Endothelial cell of umbilical vein (primary cell): ENCODE data around the gene AKAP11. TPM values are rescaled to one million over a fixed set of nuclear protein-coding genes. Genes with fewer than 3 reads are reported as not detected.
A peak's percentile ranks its signal among the peaks of the same experiment; 100 is the strongest.

Source experiments
- BruUV-seq: library from RNA; stranded (reverse); fragments of 400-500 nt; replicated peaks from 2 replicates; lab custom pipeline; 2021; lab: Mats Ljungman, UMichigan
- CTCF ChIA-PET: fragments of 300-600, 350-600 bp; sonication (Branson Sonifier 250); formaldehyde crosslinking; loops from one replicate; lab custom pipeline; 2021; ENCODE audit warnings: antibody characterized with exemption, inconsistent platforms; lab: Charles Lee
- POLR2A ChIA-PET: fragments of 300-600, 350-600 bp; sonication (Branson Sonifier 250); formaldehyde crosslinking; loops from one replicate; lab custom pipeline; 2021; ENCODE audit warnings: antibody characterized with exemption, inconsistent platforms; lab: Charles Lee
- DNase-seq: peaks from one replicate; pipeline ENCODE4 v3.0.0-alpha.2; 2011; ENCODE audit warnings: low read depth, low spot score
- FAIRE-seq: peaks from 2 replicates; lab custom pipeline; 2011; peaks lifted over from hg19 to GRCh38; lab: Jason Lieb, UNC
- H2AFZ ChIP-seq: 2 replicates; pipeline ENCODE4 v1.6.0; 2012; ENCODE audit warnings: low read depth, low read length, control low read depth, inconsistent platforms
- H3K27ac ChIP-seq: 2 replicates; pipeline ENCODE4 v1.5.1; 2011; ENCODE audit warnings: low read depth, mild to moderate bottlenecking, control low read depth, low read length, moderate library complexity; ENCODE audit not compliant: insufficient read depth
- H3K27me3 ChIP-seq, 2 experiments: 2 replicates each; pipeline versions ENCODE4 v1.6.0 to v1.6.1; 2011; ENCODE audit warnings: low read length in 2 of 2, mixed read lengths in 1 of 2; ENCODE audit not compliant: control insufficient read depth in 2 of 2, insufficient read depth in 2 of 2
- H3K36me3 ChIP-seq, 2 experiments: 2 replicates in 1 of 2; 3 replicates in 1 of 2; pipeline ENCODE4 v1.5.1; 2011; ENCODE audit warnings: low read length in 2 of 2, mild to moderate bottlenecking in 1 of 2, moderate library complexity in 1 of 2; ENCODE audit not compliant: control insufficient read depth in 2 of 2, insufficient read depth in 2 of 2; ENCODE audit errors: extremely low read depth in 1 of 2
- H3K4me1 ChIP-seq: 3 replicates; pipeline ENCODE4 v1.5.1; 2011; ENCODE audit warnings: mild to moderate bottlenecking, low read length; ENCODE audit not compliant: control insufficient read depth, insufficient read depth; ENCODE audit errors: extremely low read depth
- H3K4me2 ChIP-seq: 2 replicates; pipeline ENCODE4 v1.6.1; 2011; ENCODE audit warnings: low read length, control low read depth, mixed read lengths; ENCODE audit not compliant: insufficient read depth
- H3K4me3 ChIP-seq, 3 experiments: fragments of 200-600 bp in 1 of 3; sonication (generic), shearing (Covaris generic) in 1 of 3; replicated peaks in 1 of 3; 2 replicates each; pipeline ENCODE4 v1.5.1; 2011 to 2016; ENCODE audit warnings: control low read depth in 3 of 3, low read length in 3 of 3, mild to moderate bottlenecking in 2 of 3, inconsistent platforms in 1 of 3, low read depth in 1 of 3, moderate library complexity in 1 of 3; ENCODE audit not compliant: insufficient read depth in 1 of 3
- H3K79me2 ChIP-seq: 2 replicates; pipeline ENCODE4 v1.6.0; 2012; ENCODE audit warnings: low read length, inconsistent platforms; ENCODE audit not compliant: control insufficient read depth, insufficient read depth
- H3K9ac ChIP-seq: replicated peaks from 2 replicates; pipeline ENCODE3; 2011; ENCODE audit warnings: low read length, control low read depth; ENCODE audit not compliant: insufficient read depth; ENCODE audit errors: extremely low read depth
- H3K9me1 ChIP-seq: replicated peaks from 3 replicates; pipeline ENCODE4 v1.6.0; 2011; ENCODE audit warnings: mild to moderate bottlenecking, low read length; ENCODE audit not compliant: control insufficient read depth, insufficient read depth; ENCODE audit errors: extremely low read depth
- H3K9me3 ChIP-seq: replicated peaks from 2 replicates; pipeline ENCODE4 v1.5.1; 2012; ENCODE audit warnings: low read length, inconsistent platforms; ENCODE audit not compliant: control insufficient read depth, insufficient read depth
- H4K20me1 ChIP-seq: replicated peaks from 2 replicates; pipeline ENCODE3; 2011; ENCODE audit warnings: mild to moderate bottlenecking, low read length; ENCODE audit not compliant: control insufficient read depth, insufficient read depth; ENCODE audit errors: extremely low read depth
- CTCF ChIP-seq, 2 donors: IDR thresholded peaks; 1 replicate in 1 of 2; 2 replicates in 1 of 2; pipeline ENCODE4 v1.5.1; 2011; ENCODE audit warnings: low read length in 2 of 2, mild to moderate bottlenecking in 2 of 2, moderate library complexity in 2 of 2, control low read depth in 1 of 2, inconsistent platforms in 1 of 2, low read depth in 1 of 2; ENCODE audit not compliant: insufficient read depth in 1 of 2; ENCODE audit errors: extremely low read depth in 1 of 2
- EZH2 ChIP-seq: IDR thresholded peaks from 2 replicates; pipeline ENCODE4 v1.6.1; 2012; ENCODE audit warnings: borderline replicate concordance, low read depth, mild to moderate bottlenecking, moderate library complexity, low read length, inconsistent platforms; ENCODE audit not compliant: severe bottlenecking
- FOS ChIP-seq: IDR thresholded peaks from 2 replicates; pipeline ENCODE4 v1.6.1; 2011; ENCODE audit warnings: mild to moderate bottlenecking, low read length, moderate library complexity, borderline replicate concordance; ENCODE audit not compliant: insufficient read depth
- GATA2 ChIP-seq: IDR thresholded peaks from 2 replicates; pipeline ENCODE4 v1.7.0; 2011; ENCODE audit warnings: low read depth, mild to moderate bottlenecking, moderate library complexity, mixed read lengths, low read length; ENCODE audit not compliant: insufficient read length, insufficient read depth
- JUN ChIP-seq: IDR thresholded peaks from 2 replicates; pipeline ENCODE4 v1.6.1; 2011; ENCODE audit warnings: borderline replicate concordance, low read depth; ENCODE audit not compliant: insufficient read length, insufficient read depth
- MAX ChIP-seq: IDR thresholded peaks from 2 replicates; pipeline ENCODE4 v1.6.1; 2011; ENCODE audit not compliant: insufficient read depth, insufficient read length
- MYC ChIP-seq: IDR thresholded peaks from one replicate; pipeline ENCODE4 v1.6.1; 2011; ENCODE audit warnings: mild to moderate bottlenecking, low read depth, low read length
- POLR2A ChIP-seq: IDR thresholded peaks from 2 replicates; pipeline ENCODE4 v1.6.1; 2012; ENCODE audit warnings: low read depth, mild to moderate bottlenecking, control low read depth, low read length
- POLR2AphosphoS5 ChIP-seq: IDR thresholded peaks from 2 replicates; pipeline ENCODE4 v1.6.1; 2012; ENCODE audit warnings: low read depth, mild to moderate bottlenecking, control low read depth, low read length, moderate library complexity; ENCODE audit not compliant: insufficient read depth
- dilution Hi-C: fragments of 300-500 bp; cut with MboI; formaldehyde crosslinking; loops from one replicate; pipeline ENCODE4 v1.15.0; 2019; ENCODE audit warnings: low sequenced_read_pairs; ENCODE audit not compliant: extremely low pct_ligation_motif_present
- intact Hi-C: fragments of 100-400 bp; cut with micrococcal nuclease; formaldehyde crosslinking; loops from one replicate; pipeline ENCODE4 v1.10.0; 2022
- polyA plus RNA-seq, 4 experiments: library from polyadenylated mRNA; depleted of rRNA in 3 of 4; stranded (reverse) in 3 of 4; unstranded in 1 of 4; fragments of >200 nt; gene quantifications; 2 replicates each; pipeline versions ENCODE4 v1.2.1 to v1.2.3, GENCODE V29; 2011 to 2012; ENCODE audit warnings: missing spikeins in 1 of 4
- total RNA-seq: library from RNA; stranded (reverse); gene quantifications from 2 replicates; pipeline ENCODE4 v1.2.3, GENCODE V29; 2021

AKAP11 gene
- total and polyA plus RNA-seq, 2 donors (not counting 3 experiments of a cell fraction or from before 2014, with no cell fraction given) = 4.9 to 20.2 TPM

DNA sequence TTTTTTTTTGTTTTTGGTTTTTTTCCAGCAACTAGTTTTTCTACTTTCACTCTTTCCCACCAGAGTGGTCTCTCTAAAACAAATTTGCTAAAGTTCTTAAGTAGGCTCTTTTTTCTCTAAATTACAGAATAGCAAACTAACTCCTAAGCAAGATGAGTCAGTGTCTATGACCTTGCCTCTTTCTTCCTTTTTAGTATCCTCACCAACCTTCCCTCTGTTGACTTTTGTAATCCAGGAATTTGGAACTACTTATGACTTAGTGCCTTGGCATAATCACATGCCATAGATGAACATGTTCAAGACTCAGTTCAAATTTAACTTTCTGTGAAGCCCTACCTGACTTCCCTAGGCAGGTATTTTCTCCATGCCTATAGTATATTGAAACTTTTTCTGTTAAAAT lies 32.3 kb upstream of the AKAP11 start:
- intact Hi-C loops (no loop called here), dilution Hi-C loops (no loop called here)
- no TSS peak for BruUV-seq
- DNase-seq (no peak), FAIRE-seq (no peak)
- CTCF ChIA-PET = no interaction called here
- Histone ChIP-seq H3K9ac (no peak overlapping the region), H2AFZ (no peak overlapping the region), H3K27ac (no peak overlapping the region), H4K20me1 (no peaks in the 10 kb centered on the region), H3K4me1 (no peaks in the 10 kb centered on the region), H3K9me1 (peaks cover 1% of the 10 kb centered on the region), H3K36me3 (peaks cover 0 to under 1% of the 10 kb centered on the region in 2 experiments), H3K27me3 (no peaks in the 10 kb centered on the region), H3K4me3 (no peak overlapping the region), H3K4me2 (no peak overlapping the region), H3K9me3 (no peaks in the 10 kb centered on the region), H3K79me2 (no peaks in the 10 kb centered on the region)
- POLR2A ChIA-PET = no interaction called here
- TF ChIP-seq EZH2 (no peak), FOS (peak; percentile 15), MYC (no peak), POLR2AphosphoS5 (no peak), POLR2A (no peak), CTCF (IDR thresholded peaks at IDR 0.05; ENCODE audit: extremely low read depth in 1 of 2, insufficient read depth in 1 of 2, low read depth in 1 of 2, low read length in 2 of 2) (no peak), MAX (no peak), GATA2 (no peak), JUN (no peak)
